Left lung (tissue), 10 donors: ENCODE results near the gene SIN3A. TPM values are rescaled to one million over a fixed set of nuclear protein-coding genes. Genes with fewer than 3 reads are reported as not detected.

Experiments used
- ATAC-seq: fragments of 200-7000 bp; cut with Tn5 transposase; one replicate; pipeline ENCODE4 v1.9.1; 2020; ENCODE audit warnings: moderate library complexity
- DNase-seq, 4 donors: peaks; one replicate each; pipeline ENCODE4 v3.0.0-alpha.2; 2013 to 2020
- H3K27ac ChIP-seq, 2 donors: fragments of 200-600 bp; sonication (generic) in 1 of 2; one replicate each; pipeline versions ENCODE4 v1.5.0 to v1.8.0; 2020 to 2021
- H3K27me3 ChIP-seq, 2 donors: fragments of 200-600 bp; sonication (generic) in 1 of 2; one replicate each; pipeline versions ENCODE4 v1.5.0 to v1.8.0; 2020 to 2021
- H3K36me3 ChIP-seq, 2 donors: fragments of 200-600 bp; sonication (generic) in 1 of 2; one replicate each; pipeline versions ENCODE4 v1.5.0 to v1.8.0; 2020 to 2021
- H3K4me1 ChIP-seq, 2 donors: fragments of 200-600 bp; one replicate each; pipeline ENCODE4 v1.8.0; 2021
- H3K4me3 ChIP-seq, 2 donors: fragments of 200-600 bp; sonication (generic) in 1 of 2; one replicate each; pipeline versions ENCODE4 v1.5.0 to v1.8.0; 2020 to 2021; ENCODE audit warnings: mild to moderate bottlenecking in 1 of 2
- H3K9me3 ChIP-seq, 2 donors: fragments of 200-600 bp; sonication (generic) in 1 of 2; one replicate each; pipeline versions ENCODE4 v1.5.0 to v1.8.0; 2020 to 2021
- CTCF ChIP-seq, 2 donors: fragments of 200-600 bp; sonication (generic) in 1 of 2; IDR thresholded peaks; one replicate each; pipeline versions ENCODE4 v1.5.0 to v1.8.0; 2021; ENCODE audit warnings: antibody characterized with exemption in 2 of 2
- intact Hi-C, 2 donors: fragments of 100-400 bp; cut with DNase I; formaldehyde crosslinking; loops; one replicate each; pipeline versions ENCODE4 v1.11.2 to v1.14.2; 2022
- microRNA-seq, 2 donors: library from miRNA; unstranded; fragments of <30 nt; microRNA quantifications; one replicate each; pipeline ENCODE4, GENCODE V29; 2019
- polyA plus RNA-seq, 6 donors: library from polyadenylated mRNA; unstranded; fragments of 120-200 nt; gene quantifications; one replicate each; pipeline ENCODE4 v1.2.1, GENCODE V29; 2013; ENCODE audit not compliant: insufficient read length in 6 of 6
- total RNA-seq, 2 donors: library from RNA; stranded (reverse); fragmentation: NEBNext Ultra II Directional; extraction: Animal tissue kit (Norgen Biotek cat#: 25700); gene quantifications; one replicate each; pipeline ENCODE4 v1.2.1, GENCODE V29; 2021
- donor health status: DM: no; HTN: yes; CAD: no.
- donor health status: DM: no; HTN: no; CAD: no.

SIN3A gene
- total and polyA plus RNA-seq, 8 donors = 49.4 to 67.5 (median 62.1) TPM

DNA sequence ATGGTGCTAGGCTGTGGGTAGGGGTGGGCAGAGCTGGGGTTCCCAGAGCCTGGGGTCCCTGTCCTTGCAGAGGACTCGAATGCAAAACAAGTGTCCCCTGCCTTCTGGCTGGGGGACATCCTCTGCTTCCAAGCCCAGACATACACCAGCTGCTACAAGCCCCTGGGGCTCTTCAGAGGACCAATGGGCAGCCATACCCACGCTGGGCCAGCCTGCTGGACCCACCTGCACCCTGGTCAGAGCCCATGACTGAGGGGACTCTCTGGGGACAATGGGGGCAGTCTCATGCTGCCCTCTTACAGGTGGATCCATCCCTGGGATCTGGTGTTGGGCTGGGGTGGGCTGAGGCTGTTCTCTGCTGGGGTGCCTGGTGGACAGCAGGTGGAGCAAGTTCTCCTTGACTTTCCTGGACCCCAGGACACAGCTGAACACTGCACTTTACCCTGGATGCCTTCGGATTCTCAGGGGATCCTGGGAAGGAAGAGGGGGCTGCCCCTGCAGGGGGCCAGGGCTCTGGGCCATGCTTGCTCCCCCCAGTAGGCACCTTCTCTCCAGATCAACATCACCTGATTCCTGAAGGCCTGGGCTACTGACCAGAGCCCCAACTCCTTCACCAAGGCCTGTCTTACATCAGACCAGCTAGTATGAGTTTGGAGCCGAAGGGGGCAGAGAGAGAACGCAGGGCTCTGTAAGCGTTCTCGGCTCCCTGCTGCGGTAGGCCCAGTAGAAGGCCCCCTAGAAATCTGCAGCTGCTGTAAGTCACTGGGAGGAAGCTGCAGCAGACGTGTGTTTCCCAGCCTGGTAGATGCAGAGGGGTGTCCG, 122.8 kb downstream of the SIN3A start:
- intact Hi-C loops = no loop called here
- TF ChIP-seq CTCF (IDR thresholded peaks at IDR 0.05) = no peak
- no peaks in the 10 kb centered on the region for H3K4me1 ChIP-seq
- no peaks in the 10 kb centered on the region for H3K9me3 ChIP-seq
- ATAC-seq = no peak
- no peaks in the 10 kb centered on the region for H3K36me3 ChIP-seq
- DNase-seq = no peak
- H3K4me3 ChIP-seq = no peak overlapping the region
- no peak overlapping the region for H3K27ac ChIP-seq
- no peaks in the 10 kb centered on the region for H3K27me3 ChIP-seq

GRCh38 chr15:75327491-75327890, 124.0 kb downstream of the SIN3A start:
- Histone ChIP-seq H3K27ac (no peak overlapping the region), H3K4me3 (no peak overlapping the region), H3K4me1 (no peaks in the 10 kb centered on the region), H3K27me3 (no peaks in the 10 kb centered on the region), H3K36me3 (no peaks in the 10 kb centered on the region), H3K9me3 (no peaks in the 10 kb centered on the region)
- intact Hi-C loops = no loop called here
- no peak for TF ChIP-seq CTCF (IDR thresholded peaks at IDR 0.05)
- DNase-seq (no peak), ATAC-seq (no peak)

DNA sequence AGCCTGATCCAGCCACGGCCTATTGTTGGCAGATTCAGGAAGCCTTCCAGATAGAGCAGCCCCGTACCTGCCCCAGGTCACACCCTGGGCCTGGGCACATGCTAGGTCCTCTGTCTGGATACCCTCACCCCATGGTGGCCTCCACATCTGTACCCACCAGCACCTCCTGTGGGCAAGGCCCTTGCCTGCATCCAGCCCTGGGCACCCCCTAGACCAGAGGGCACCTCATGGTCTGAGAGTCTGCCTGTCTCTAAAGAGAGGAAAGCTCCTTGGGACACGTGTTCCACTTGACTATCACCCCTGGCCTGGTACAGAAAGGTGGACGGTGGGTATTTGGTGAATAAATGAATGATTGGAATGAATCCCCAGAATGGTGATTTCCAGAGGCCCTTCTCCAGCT, 124.5 kb downstream of the SIN3A start:
- no peak for TF ChIP-seq CTCF (IDR thresholded peaks at IDR 0.05)
- ATAC-seq (no peak), DNase-seq (no peak)
- Histone ChIP-seq H3K9me3 (no peaks in the 10 kb centered on the region), H3K4me3 (no peak overlapping the region), H3K4me1 (no peaks in the 10 kb centered on the region), H3K36me3 (no peaks in the 10 kb centered on the region), H3K27ac (no peak overlapping the region), H3K27me3 (no peaks in the 10 kb centered on the region)
- intact Hi-C loops = no loop called here

DNA sequence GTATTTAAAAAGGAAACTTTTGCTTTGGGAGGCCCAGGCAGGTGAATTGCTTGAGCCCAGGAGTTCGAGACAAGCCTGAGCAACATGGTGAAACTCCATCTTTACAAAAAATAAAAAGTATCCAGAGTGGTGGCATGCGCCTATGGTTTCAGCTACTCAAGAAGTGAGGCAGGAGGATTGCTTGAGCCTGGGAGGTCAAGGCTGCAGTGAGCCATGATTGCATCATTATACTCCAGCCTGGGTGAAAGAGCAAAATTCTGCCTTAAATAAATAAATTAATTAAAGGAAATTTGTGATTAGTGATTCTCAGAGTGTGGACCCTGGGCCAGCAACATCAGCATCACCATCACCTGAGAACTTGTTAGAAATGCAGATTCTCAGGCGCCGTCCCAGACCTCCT, 125.6 kb downstream of the SIN3A start:
- Histone ChIP-seq H3K27ac (no peak overlapping the region), H3K4me3 (no peak overlapping the region), H3K27me3 (no peaks in the 10 kb centered on the region), H3K36me3 (no peaks in the 10 kb centered on the region), H3K9me3 (no peaks in the 10 kb centered on the region), H3K4me1 (no peaks in the 10 kb centered on the region)
- no peak for ATAC-seq
- TF ChIP-seq CTCF (IDR thresholded peaks at IDR 0.05) = no peak
- DNase-seq = no peak
- intact Hi-C loops = no loop called here

DNA sequence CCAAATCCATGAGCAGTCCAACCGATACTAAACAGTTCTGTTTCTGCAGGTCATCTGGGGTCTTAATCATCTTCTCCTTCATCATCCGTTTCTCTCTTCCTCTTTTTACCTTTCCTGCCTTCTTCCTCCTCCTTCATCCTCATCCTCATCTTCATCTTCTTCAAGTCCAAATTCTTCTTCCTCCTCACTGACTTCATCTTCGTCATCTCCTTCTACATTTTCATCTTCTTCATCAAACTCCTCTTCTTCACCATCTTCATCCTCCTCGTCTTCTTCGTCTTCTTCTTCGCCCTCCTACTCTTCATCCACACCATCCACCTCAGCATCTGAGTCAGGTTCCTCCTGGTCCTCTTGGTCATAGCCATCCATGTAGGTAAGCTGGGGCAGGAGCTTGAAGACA, 129.8 kb downstream of the SIN3A start:
- Histone ChIP-seq H3K27me3 (no peaks in the 10 kb centered on the region), H3K9me3 (no peaks in the 10 kb centered on the region), H3K36me3 (no peaks in the 10 kb centered on the region), H3K27ac (no peak overlapping the region), H3K4me3 (no peak overlapping the region), H3K4me1 (no peaks in the 10 kb centered on the region)
- DNase-seq = no peak
- TF ChIP-seq CTCF (IDR thresholded peaks at IDR 0.05) = no peak
- ATAC-seq = no peak
- intact Hi-C loops = no loop called here

Small RNA genes within 50 kb of the gene (microRNA-seq; reads per million reads assigned to microRNA genes)
- gene MIR631 = 0 reads per million in 2 donors

Other genes starting within 250 kb of the SIN3A start
- gene C15orf39, start 249.8 kb downstream of the SIN3A start, total RNA-seq = 10 to 100 TPM; 19.9 to 35.7 TPM
- gene C15orf39, start 249.8 kb downstream of the SIN3A start, polyA plus RNA-seq = 10 to 100 TPM in 4 of 6 donors, 1 to 10 TPM in 2; 7.8 to 14.7 (median 13.1) TPM
- not detected for gene GOLGA6C, start 193.4 kb downstream of the SIN3A start, total RNA-seq
- gene GOLGA6C, start 193.4 kb downstream of the SIN3A start, polyA plus RNA-seq = not detected
- not detected for gene GOLGA6D, start 168.9 kb downstream of the SIN3A start, total RNA-seq
- gene GOLGA6D, start 168.9 kb downstream of the SIN3A start, polyA plus RNA-seq = under 1 TPM; 0.13 to 0.47 (median 0.24) TPM
- gene COMMD4, start 115.6 kb downstream of the SIN3A start, total RNA-seq = 10 to 100 TPM; 71.4 to 72.9 TPM
- gene COMMD4, start 115.6 kb downstream of the SIN3A start, polyA plus RNA-seq = 10 to 100 TPM; 74.3 to 97.2 (median 79.7) TPM
- 10 to 100 TPM; 31.3 to 34.0 TPM for gene NEIL1, start 104.7 kb downstream of the SIN3A start, total RNA-seq
- 10 to 100 TPM; 23.1 to 36.9 (median 31.8) TPM for gene NEIL1, start 104.7 kb downstream of the SIN3A start, polyA plus RNA-seq
- gene MAN2C1, start 83.1 kb downstream of the SIN3A start, total RNA-seq = 100 to 1,000 TPM; 145 to 211 TPM
- gene MAN2C1, start 83.1 kb downstream of the SIN3A start, polyA plus RNA-seq = 100 to 1,000 TPM; 121 to 245 (median 176) TPM
- 10 to 100 TPM; 21.9 to 25.4 TPM for gene PTPN9, start 127.6 kb upstream of the SIN3A start, total RNA-seq
- gene PTPN9, start 127.6 kb upstream of the SIN3A start, polyA plus RNA-seq = 10 to 100 TPM; 41.6 to 50.4 (median 44.6) TPM
- gene SNUPN, start 174.0 kb upstream of the SIN3A start, total RNA-seq = 10 to 100 TPM; 23.6 to 23.8 TPM
- 10 to 100 TPM; 24.1 to 34.5 (median 27.7) TPM for gene SNUPN, start 174.0 kb upstream of the SIN3A start, polyA plus RNA-seq
- 10 to 100 TPM; 52.8 to 69.9 TPM for gene IMP3, start 188.5 kb upstream of the SIN3A start, total RNA-seq
- 10 to 100 TPM; 38.6 to 48.6 (median 43.9) TPM for gene IMP3, start 188.5 kb upstream of the SIN3A start, polyA plus RNA-seq
- 10 to 100 TPM; 21.4 to 34.7 TPM for gene SNX33, start 196.2 kb upstream of the SIN3A start, total RNA-seq
- 10 to 100 TPM; 21.4 to 25.3 (median 23.0) TPM for gene SNX33, start 196.2 kb upstream of the SIN3A start, polyA plus RNA-seq